H9 (cell line): ENCODE results near the gene CACNA2D3. TPM values are rescaled to one million over a fixed set of nuclear protein-coding genes. Genes with fewer than 3 reads are reported as not detected.

ENCODE experiments used
- DNase-seq: peaks from one replicate; pipeline ENCODE4 v3.0.0-alpha.2; 2017
- H2AFZ ChIP-seq: one replicate; pipeline ENCODE4 v1.6.1; 2013; ENCODE audit warnings: mild to moderate bottlenecking, low read length, control low read depth, moderate library complexity
- H2AK5ac ChIP-seq: 2 replicates; pipeline ENCODE4 v1.6.1; 2013; ENCODE audit warnings: low read length, control low read depth, mixed read lengths; ENCODE audit not compliant: insufficient read length
- H2BK120ac ChIP-seq: one replicate; pipeline ENCODE4 v1.6.1; 2013; ENCODE audit warnings: low read depth, mild to moderate bottlenecking, low read length, control low read depth, inconsistent platforms; ENCODE audit not compliant: poor library complexity, severe bottlenecking
- H2BK12ac ChIP-seq: 2 replicates; pipeline ENCODE4 v1.6.1; 2013; ENCODE audit warnings: low read length, control low read depth, mixed read lengths, low read depth; ENCODE audit not compliant: insufficient read length
- H2BK15ac ChIP-seq: 2 replicates; pipeline ENCODE4 v1.6.1; 2013; ENCODE audit warnings: low read depth, low read length, control low read depth
- H2BK20ac ChIP-seq: one replicate; pipeline ENCODE4 v1.6.1; 2013; ENCODE audit warnings: low read depth, mild to moderate bottlenecking, low read length, control low read depth, inconsistent platforms; ENCODE audit not compliant: poor library complexity, severe bottlenecking
- H2BK5ac ChIP-seq: 2 replicates; pipeline ENCODE4 v1.6.1; 2013; ENCODE audit warnings: low read length, control low read depth, mixed read lengths; ENCODE audit not compliant: insufficient read length
- H3K14ac ChIP-seq: 2 replicates; pipeline ENCODE4 v1.6.1; 2013; ENCODE audit warnings: low read length, control low read depth; ENCODE audit not compliant: insufficient read depth
- H3K18ac ChIP-seq: 2 replicates; pipeline ENCODE4 v1.6.1; 2013; ENCODE audit warnings: low read depth, mild to moderate bottlenecking, mixed read lengths, low read length, control low read depth; ENCODE audit not compliant: insufficient read length
- H3K23ac ChIP-seq: 2 replicates; pipeline ENCODE4 v1.6.1; 2013; ENCODE audit warnings: low read length, control low read depth, mixed read lengths, low read depth; ENCODE audit not compliant: insufficient read length
- H3K23me2 ChIP-seq: 2 replicates; pipeline ENCODE4 v1.6.1; 2013; ENCODE audit warnings: low read depth, mild to moderate bottlenecking, mixed read lengths, low read length, control low read depth; ENCODE audit not compliant: insufficient read length, poor library complexity, severe bottlenecking
- H3K27ac ChIP-seq: 2 replicates; pipeline ENCODE4 v1.5.1; 2013; ENCODE audit warnings: low read length, control low read depth, mixed read lengths, low read depth; ENCODE audit not compliant: insufficient read length
- H3K27me3 ChIP-seq: 2 replicates; pipeline ENCODE4 v1.6.1; 2013; ENCODE audit warnings: low read length, control low read depth, inconsistent platforms; ENCODE audit not compliant: insufficient read depth
- H3K4ac ChIP-seq: 2 replicates; pipeline ENCODE4 v1.6.1; 2013; ENCODE audit warnings: low read depth, mild to moderate bottlenecking, control low read depth, inconsistent platforms, low read length, moderate library complexity
- H3K4me1 ChIP-seq: 2 replicates; pipeline ENCODE4 v1.6.1; 2013; ENCODE audit warnings: low read length, control low read depth, inconsistent platforms; ENCODE audit not compliant: insufficient read depth
- H3K4me2 ChIP-seq: 2 replicates; pipeline ENCODE4 v1.6.1; 2013; ENCODE audit warnings: low read length, control low read depth, mixed read lengths; ENCODE audit not compliant: insufficient read length, insufficient read depth
- H3K56ac ChIP-seq: 2 replicates; pipeline ENCODE4 v1.6.1; 2013; ENCODE audit warnings: low read depth, mild to moderate bottlenecking, mixed read lengths, low read length, control low read depth; ENCODE audit not compliant: insufficient read length
- H3K79me1 ChIP-seq: 2 replicates; pipeline ENCODE4 v1.6.1; 2013; ENCODE audit warnings: low read depth, mild to moderate bottlenecking, moderate library complexity, low read length, control low read depth, inconsistent platforms; ENCODE audit not compliant: insufficient read depth, poor library complexity, severe bottlenecking
- H3K79me2 ChIP-seq: 2 replicates; pipeline ENCODE4 v1.6.1; 2013; ENCODE audit warnings: low read length, control low read depth, inconsistent platforms; ENCODE audit not compliant: insufficient read depth
- H3K9ac ChIP-seq: 2 replicates; pipeline ENCODE4 v1.6.1; 2013; ENCODE audit warnings: low read length, control low read depth, mixed read lengths; ENCODE audit not compliant: insufficient read length; ENCODE audit errors: extremely low read depth
- H3K9me3 ChIP-seq: one replicate; pipeline ENCODE4 v1.6.1; 2013; ENCODE audit warnings: low read depth, low read length, inconsistent platforms; ENCODE audit not compliant: control insufficient read depth
- H3T11ph ChIP-seq: one replicate; pipeline ENCODE4 v1.6.1; 2013; ENCODE audit warnings: mild to moderate bottlenecking, low read length, control low read depth, inconsistent platforms
- H4K20me1 ChIP-seq: one replicate; pipeline ENCODE4 v1.6.1; 2013; ENCODE audit not compliant: control insufficient read depth, insufficient read length, insufficient read depth
- H4K5ac ChIP-seq: 2 replicates; pipeline ENCODE4 v1.6.1; 2013; ENCODE audit warnings: low read depth, mild to moderate bottlenecking, mixed read lengths, low read length, control low read depth; ENCODE audit not compliant: insufficient read length
- H4K8ac ChIP-seq: replicated peaks from 2 replicates; pipeline ENCODE4 v1.6.1; 2013; ENCODE audit warnings: low read length, control low read depth, mixed read lengths, low read depth; ENCODE audit not compliant: insufficient read length
- H4K91ac ChIP-seq: 2 replicates; pipeline ENCODE4 v1.6.1; 2013; ENCODE audit warnings: low read depth, mild to moderate bottlenecking, moderate library complexity, mixed read lengths, low read length, control low read depth; ENCODE audit not compliant: insufficient read length
- H3K27ac Mint-ChIP-seq, 3 experiments: 2 replicates in 2 of 3; 3 replicates in 1 of 3; pipeline ENCODE4 v1.8.0; 2020 to 2021; ENCODE audit warnings: mixed read lengths in 3 of 3, mild to moderate bottlenecking in 1 of 3, moderate library complexity in 1 of 3
- H3K27me3 Mint-ChIP-seq: 2 replicates; pipeline ENCODE4 v1.8.0; 2021; ENCODE audit warnings: low read depth, mild to moderate bottlenecking, moderate library complexity, mixed read lengths
- H3K36me3 Mint-ChIP-seq, 3 experiments: 2 replicates in 2 of 3; 3 replicates in 1 of 3; pipeline ENCODE4 v1.8.0; 2020 to 2021; ENCODE audit warnings: low read depth in 3 of 3, mixed read lengths in 3 of 3; ENCODE audit not compliant: insufficient read depth in 1 of 3
- H3K4me1 Mint-ChIP-seq, 2 experiments: 2 replicates each; pipeline ENCODE4 v1.8.0; 2020; ENCODE audit warnings: mixed read lengths in 2 of 2
- H3K4me3 Mint-ChIP-seq, 2 experiments: 2 replicates in 1 of 2; 3 replicates in 1 of 2; pipeline ENCODE4 v1.8.0; 2020 to 2021; ENCODE audit warnings: mild to moderate bottlenecking in 2 of 2, mixed read lengths in 2 of 2, moderate library complexity in 1 of 2
- H3K9me3 Mint-ChIP-seq, 2 experiments: 2 replicates in 1 of 2; 3 replicates in 1 of 2; pipeline ENCODE4 v1.8.0; 2020; ENCODE audit warnings: mild to moderate bottlenecking in 2 of 2, mixed read lengths in 2 of 2, moderate library complexity in 1 of 2
- WGBS: extraction: QIAGEN DNeasy Blood & Tissue Kit; methylation state at CpG from one replicate; pipeline ENCODE4 v1.1.7; 2013; ENCODE audit warnings: missing lambda C conversion rate, low lambda C conversion rate, mixed read lengths; ENCODE audit not compliant: insufficient read length; ENCODE audit errors: extremely low coverage; 5-methylcytosine and 5-hydroxymethylcytosine counted together
- total RNA-seq: library from RNA; stranded (reverse); gene quantifications from 2 replicates; pipeline ENCODE4 v1.2.1, GENCODE V29; 2021
- TF ChIP-seq, protein P1 (sequence below): fragments of 200-600 bp; sonication (generic); conservative IDR thresholded peaks from 3 replicates; pipeline ENCODE4 v1.8.0; 2021; ENCODE audit warnings: antibody characterized with exemption, mild to moderate bottlenecking

Gene CACNA2D3
- total RNA-seq, 1 experiment from 2014 or later = 3.2 TPM

DNA sequence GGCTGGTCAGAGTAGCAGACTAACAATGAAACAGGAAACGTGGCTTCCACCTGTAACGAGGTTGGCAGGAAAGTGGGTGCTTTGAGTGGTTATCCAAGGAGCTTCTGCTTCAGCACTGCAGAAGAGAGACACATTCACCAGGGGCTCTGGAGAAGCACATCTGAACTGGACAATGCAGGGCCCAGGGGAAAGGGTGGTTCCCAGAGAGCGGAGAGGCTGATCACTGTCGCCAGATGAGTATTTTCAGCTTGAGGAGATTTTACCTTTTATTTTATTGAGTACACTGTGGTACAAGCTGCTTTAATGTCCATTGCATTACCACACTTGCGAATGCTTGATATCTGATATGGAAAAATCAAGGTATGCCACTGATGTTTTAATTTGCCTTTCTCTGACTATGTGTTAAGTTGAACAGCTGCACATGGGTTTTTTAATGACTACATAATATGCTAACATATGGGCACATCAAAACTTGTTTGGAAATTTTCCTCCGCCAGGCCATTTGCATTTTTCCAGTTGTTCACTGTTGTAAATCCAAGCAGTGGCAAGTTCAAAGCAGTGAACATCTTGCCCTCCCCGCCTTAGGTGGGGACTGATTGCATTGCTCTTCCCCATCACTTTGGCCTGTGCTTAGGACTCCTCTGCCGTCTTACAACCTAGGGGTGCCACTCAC, 753.4 kb downstream of the CACNA2D3 start:
- TF ChIP-seq, protein P1, sequence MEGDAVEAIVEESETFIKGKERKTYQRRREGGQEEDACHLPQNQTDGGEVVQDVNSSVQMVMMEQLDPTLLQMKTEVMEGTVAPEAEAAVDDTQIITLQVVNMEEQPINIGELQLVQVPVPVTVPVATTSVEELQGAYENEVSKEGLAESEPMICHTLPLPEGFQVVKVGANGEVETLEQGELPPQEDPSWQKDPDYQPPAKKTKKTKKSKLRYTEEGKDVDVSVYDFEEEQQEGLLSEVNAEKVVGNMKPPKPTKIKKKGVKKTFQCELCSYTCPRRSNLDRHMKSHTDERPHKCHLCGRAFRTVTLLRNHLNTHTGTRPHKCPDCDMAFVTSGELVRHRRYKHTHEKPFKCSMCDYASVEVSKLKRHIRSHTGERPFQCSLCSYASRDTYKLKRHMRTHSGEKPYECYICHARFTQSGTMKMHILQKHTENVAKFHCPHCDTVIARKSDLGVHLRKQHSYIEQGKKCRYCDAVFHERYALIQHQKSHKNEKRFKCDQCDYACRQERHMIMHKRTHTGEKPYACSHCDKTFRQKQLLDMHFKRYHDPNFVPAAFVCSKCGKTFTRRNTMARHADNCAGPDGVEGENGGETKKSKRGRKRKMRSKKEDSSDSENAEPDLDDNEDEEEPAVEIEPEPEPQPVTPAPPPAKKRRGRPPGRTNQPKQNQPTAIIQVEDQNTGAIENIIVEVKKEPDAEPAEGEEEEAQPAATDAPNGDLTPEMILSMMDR = no peak
- Histone ChIP-seq H3K9me3 (no peaks in the 10 kb centered on the region), H3T11ph (no peak overlapping the region), H3K4me1 (peaks cover 3% of the 10 kb centered on the region; the same call in 1 of the 2 replicates), H3K9ac (no peak overlapping the region), H2BK12ac (no peak overlapping the region), H3K27me3 (no peaks in the 10 kb centered on the region), H2BK15ac (no peak overlapping the region), H3K27ac (no peak overlapping the region), H2BK5ac (no peak overlapping the region), H3K4ac (no peak overlapping the region), H4K8ac (no peak overlapping the region), H3K56ac (no peak overlapping the region), H2BK20ac (no peak overlapping the region), H3K23ac (no peak overlapping the region), H3K14ac (no peak overlapping the region), H2BK120ac (no peak overlapping the region), H4K91ac (no peak overlapping the region), H3K79me1 (no peaks in the 10 kb centered on the region), H2AK5ac (no peak overlapping the region), H3K79me2 (no peaks in the 10 kb centered on the region), H4K5ac (no peak overlapping the region), H2AFZ (no peak overlapping the region), H3K23me2 (no peaks in the 10 kb centered on the region), H3K4me2 (no peak overlapping the region), H4K20me1 (no peaks in the 10 kb centered on the region), H3K18ac (no peak overlapping the region)
- Mint-ChIP-seq H3K27ac (0 out of 7 replicates have a peak overlapping the region, but pooled peaks of 1 of the 3 experiments have one; percentile 55), H3K9me3 (no peaks in the 10 kb centered on the region), H3K36me3 (peaks cover 3 to 4% (median 3%) of the 10 kb centered on the region in 3 experiments; a peak in 2 of 7 replicates), H3K4me1 (peaks cover 27 to 32% of the 10 kb centered on the region in 2 experiments), H3K4me3 (no peak overlapping the region), H3K27me3 (no peaks in the 10 kb centered on the region)
- no CpG with 5 or more reads among the region's 8 CpGs for WGBS
- no peak for DNase-seq
